Measurements from ENCODE around the gene GNAO1.

GNAO1 gene

GRCh38 chr16:56294014-56294413, 102.7 kb downstream of the GNAO1 start:
- ATAC-seq, result no peak
- no peak for TF ChIP-seq ZNF70 (CRISPR knock-in tag; IDR thresholded peaks at IDR 0.05)
- TF ChIP-seq ZNF565 (CRISPR knock-in tag; conservative IDR thresholded peaks at IDR 0.05; ENCODE audit: low read depth), result no peak
- TF ChIP-seq PPARA (CRISPR knock-in tag; IDR thresholded peaks at IDR 0.05; ENCODE audit: borderline replicate concordance), result no peak
- no peak for TF ChIP-seq ZFP3 (CRISPR knock-in tag; IDR thresholded peaks at IDR 0.05)
- TF ChIP-seq ZFP30 (CRISPR knock-in tag; IDR thresholded peaks at IDR 0.05), result no peak
- no peak for TF ChIP-seq SNAI2 (CRISPR knock-in tag; IDR thresholded peaks at IDR 0.05)
- no peak for TF ChIP-seq CSDC2 (CRISPR knock-in tag; IDR thresholded peaks at IDR 0.05)
- TF ChIP-seq TCF4 (CRISPR knock-in tag; IDR thresholded peaks at IDR 0.05; ENCODE audit: borderline replicate concordance), result no peak
- TF ChIP-seq TOX (CRISPR knock-in tag; IDR thresholded peaks at IDR 0.05; ENCODE audit: borderline replicate concordance), result no peak
- TF ChIP-seq ISL1 (CRISPR knock-in tag; IDR thresholded peaks at IDR 0.05), result no peak
- TF ChIP-seq OSR1 (CRISPR knock-in tag; IDR thresholded peaks at IDR 0.05), result no peak
- TF ChIP-seq, protein P1, sequence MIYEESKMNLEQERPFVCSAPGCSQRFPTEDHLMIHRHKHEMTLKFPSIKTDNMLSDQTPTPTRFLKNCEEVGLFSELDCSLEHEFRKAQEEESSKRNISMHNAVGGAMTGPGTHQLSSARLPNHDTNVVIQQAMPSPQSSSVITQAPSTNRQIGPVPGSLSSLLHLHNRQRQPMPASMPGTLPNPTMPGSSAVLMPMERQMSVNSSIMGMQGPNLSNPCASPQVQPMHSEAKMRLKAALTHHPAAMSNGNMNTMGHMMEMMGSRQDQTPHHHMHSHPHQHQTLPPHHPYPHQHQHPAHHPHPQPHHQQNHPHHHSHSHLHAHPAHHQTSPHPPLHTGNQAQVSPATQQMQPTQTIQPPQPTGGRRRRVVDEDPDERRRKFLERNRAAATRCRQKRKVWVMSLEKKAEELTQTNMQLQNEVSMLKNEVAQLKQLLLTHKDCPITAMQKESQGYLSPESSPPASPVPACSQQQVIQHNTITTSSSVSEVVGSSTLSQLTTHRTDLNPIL (CRISPR knock-in tag; IDR thresholded peaks at IDR 0.05; ENCODE audit: low read depth), result no peak

GRCh38 chr16:56294579-56294978, 103.3 kb downstream of the GNAO1 start:
- TF ChIP-seq ISL1 (CRISPR knock-in tag; IDR thresholded peaks at IDR 0.05) (peak; percentile 70), ZNF565 (CRISPR knock-in tag; conservative IDR thresholded peaks at IDR 0.05; ENCODE audit: low read depth) (no peak)
- ATAC-seq, result peak; percentile 43; the same call in 2 of the 3 replicates

DNA sequence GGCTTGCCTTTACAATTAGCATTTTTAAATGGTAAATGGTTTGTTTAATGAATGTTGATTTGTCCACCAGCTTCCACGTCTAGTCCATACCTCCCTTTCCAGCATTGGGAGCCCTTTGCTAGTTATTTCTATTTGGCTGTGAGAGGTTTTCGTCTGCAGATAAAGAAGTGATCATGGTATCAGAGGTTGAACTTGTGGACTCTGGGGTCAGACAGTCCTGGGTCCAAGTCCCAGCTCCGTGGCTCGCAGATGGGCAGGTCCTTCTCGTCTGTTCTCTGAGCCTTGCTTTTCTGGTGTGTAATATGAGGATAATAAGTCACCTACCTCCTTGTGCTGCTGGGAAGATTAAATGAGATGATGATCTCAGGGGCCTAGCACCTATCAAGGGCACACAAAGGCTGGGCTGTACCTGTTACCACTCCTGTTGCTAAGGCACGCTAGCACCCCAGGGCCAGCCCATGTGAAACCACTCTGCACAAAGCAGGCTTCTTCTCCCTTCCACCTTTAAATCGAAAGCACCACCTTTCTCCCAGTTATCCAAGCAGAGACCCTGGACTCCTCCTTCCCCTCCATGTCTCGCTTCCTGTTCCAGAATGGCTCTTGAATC, 103.9 kb downstream of the GNAO1 start:
- no peak for TF ChIP-seq POU6F1 (CRISPR knock-in tag; IDR thresholded peaks at IDR 0.05; ENCODE audit: borderline replicate concordance, low read depth)
- TF ChIP-seq CSRNP3 (CRISPR knock-in tag; IDR thresholded peaks at IDR 0.05), result no peak
- no peak for TF ChIP-seq ARNTL (CRISPR knock-in tag; IDR thresholded peaks at IDR 0.05; ENCODE audit: borderline replicate concordance, low read depth)
- TF ChIP-seq SNAI2 (CRISPR knock-in tag; IDR thresholded peaks at IDR 0.05), result no peak
- TF ChIP-seq GLIS3 (CRISPR knock-in tag; IDR thresholded peaks at IDR 0.05), result no peak
- TF ChIP-seq ZFP30 (CRISPR knock-in tag; IDR thresholded peaks at IDR 0.05), result no peak
- TF ChIP-seq TSHZ2 (CRISPR knock-in tag; IDR thresholded peaks at IDR 0.05), result no peak
- TF ChIP-seq ZFP3 (CRISPR knock-in tag; IDR thresholded peaks at IDR 0.05), result no peak
- no peak for TF ChIP-seq ISL1 (CRISPR knock-in tag; IDR thresholded peaks at IDR 0.05)
- no peak for TF ChIP-seq TCF4 (CRISPR knock-in tag; IDR thresholded peaks at IDR 0.05; ENCODE audit: borderline replicate concordance)
- TF ChIP-seq RARB (CRISPR knock-in tag; IDR thresholded peaks at IDR 0.05), result no peak
- no peak for TF ChIP-seq BACH2 (CRISPR knock-in tag; IDR thresholded peaks at IDR 0.05; ENCODE audit: borderline replicate concordance)
- no peak for TF ChIP-seq ESRRG (CRISPR knock-in tag; IDR thresholded peaks at IDR 0.05)
- TF ChIP-seq PATZ1 (CRISPR knock-in tag; IDR thresholded peaks at IDR 0.05; ENCODE audit: borderline replicate concordance), result no peak
- no peak for TF ChIP-seq CSDC2 (CRISPR knock-in tag; IDR thresholded peaks at IDR 0.05)
- no peak for TF ChIP-seq PPARA (CRISPR knock-in tag; IDR thresholded peaks at IDR 0.05; ENCODE audit: borderline replicate concordance)
- no peak for TF ChIP-seq ZNF70 (CRISPR knock-in tag; IDR thresholded peaks at IDR 0.05)
- no peak for TF ChIP-seq OSR1 (CRISPR knock-in tag; IDR thresholded peaks at IDR 0.05)
- TF ChIP-seq, protein P1 (CRISPR knock-in tag; IDR thresholded peaks at IDR 0.05; ENCODE audit: low read depth), result no peak

More for the DNA sequence above, 103.9 kb downstream of the GNAO1 start:
- no peak for ATAC-seq
